Adrenal gland (tissue), 12 donors: ENCODE results near the gene PLA2G2A. TPM values are rescaled to one million over a fixed set of nuclear protein-coding genes. Genes with fewer than 3 reads are reported as not detected.
"Not testable (repeated sequence)": the region's sequence is repeated elsewhere in the genome, so short reads cannot be mapped to it uniquely, and the experiment has no call there.

Source experiments
- DNase-seq, 7 donors: peaks; one replicate each; pipeline ENCODE4 v3.0.0-alpha.2; 2019 to 2020
- H3K27ac ChIP-seq, 5 donors: fragments of 200-600 bp; sonication (generic) in 4 of 5; 1 replicate in 3 of 5; 2 replicates in 2 of 5; pipeline versions ENCODE4 v1.5.1 to v1.8.0; 2016 to 2020; ENCODE audit warnings: mild to moderate bottlenecking in 1 of 5
- H3K27me3 ChIP-seq: fragments of 200-600 bp; 2 replicates; pipeline ENCODE4 v1.8.0; 2021
- H3K36me3 ChIP-seq, 2 donors: fragments of 200-600 bp; replicated peaks in 1 of 2; 1 replicate in 1 of 2; 2 replicates in 1 of 2; pipeline versions ENCODE4 v1.5.1 to v1.8.0; 2018 to 2022
- H3K4me1 ChIP-seq, 2 donors: fragments of 200-600 bp; replicated peaks in 1 of 2; 1 replicate in 1 of 2; 2 replicates in 1 of 2; pipeline versions ENCODE4 v1.5.1 to v1.8.0; 2018 to 2021
- H3K4me3 ChIP-seq, 4 donors: fragments of 200-600 bp; sonication (generic) in 3 of 4; one replicate each; pipeline ENCODE4 v1.5.1; 2016 to 2018
- H3K9me3 ChIP-seq, 3 donors: fragments of 200-600 bp; sonication (generic) in 1 of 3; replicated peaks in 1 of 3; 1 replicate in 2 of 3; 2 replicates in 1 of 3; pipeline versions ENCODE4 v1.5.1 to v1.8.0; 2016 to 2021
- CTCF ChIP-seq, 6 experiments: fragments of 450-650 bp in 4 of 6; fragments of 200-600 bp in 2 of 6; sonication (generic) in 1 of 6; IDR thresholded peaks; 1 replicate in 5 of 6; 2 replicates in 1 of 6; pipeline versions ENCODE4 v1.5.1 to v1.8.0; 2016 to 2021; ENCODE audit warnings: antibody characterized with exemption in 6 of 6, mild to moderate bottlenecking in 2 of 6, moderate library complexity in 1 of 6
- POLR2A ChIP-seq, 2 donors: fragments of 450-650 bp; IDR thresholded peaks; one replicate each; pipeline ENCODE4 v1.6.1; 2017; ENCODE audit warnings: antibody characterized with exemption in 2 of 2, mild to moderate bottlenecking in 2 of 2, moderate library complexity in 1 of 2
- WGBS, 4 donors: extraction: QIAGEN DNeasy Blood & Tissue Kit in 2 of 4; methylation state at CpG; one replicate each; pipeline versions ENCODE4 v1.1.5 to v1.1.7; 2013 to 2017; 5-methylcytosine and 5-hydroxymethylcytosine counted together
- intact Hi-C, 2 donors: fragments of 100-400 bp; cut with DNase I; formaldehyde crosslinking; loops; one replicate each; pipeline versions ENCODE4 v1.14.1 to v1.15.0; 2022 to 2023
- polyA plus RNA-seq, 3 donors: library from polyadenylated mRNA; stranded (reverse); fragments of 200-250 nt in 2 of 3; fragments of 350-450 nt in 1 of 3; fragmentation: Illumina TruSeq in 1 of 3; extraction: RNeasy Lipid Tissue Mini Kit (QIAGEN cat#74804) in 1 of 3; gene quantifications; one replicate each; pipeline ENCODE4 v1.2.3, GENCODE V29; 2013 to 2014
- total RNA-seq, 9 donors: library from RNA; depleted of rRNA in 4 of 9; stranded (reverse); fragments of >200 nt in 4 of 9; fragments of 120-200 nt in 1 of 9; fragmentation: NEBNext Ultra II Directional in 1 of 9; extraction: Animal tissue kit (Norgen Biotek cat#: 25700) in 1 of 9; gene quantifications; one replicate each; pipeline versions ENCODE4 v1.1.0 to v1.2.4, GENCODE V29; 2013 to 2023
- donor health status: healthy with polysubstance abuse.
- donor health status: Bipolar disorder and iron deficiency.
- donor health status: DM: yes; HTN: yes; CAD: no.
- donor health status: DM: no; HTN: no; CAD: no.
- donor health status: DM: no; HTN: no; CAD: no.
- donor health status: DM: yes; HTN: yes; CAD: no.

The PLA2G2A gene
- total and polyA plus RNA-seq, 12 donors = 1.1 to 96.2 (median 5.1) TPM; not detected in 1

GRCh38 chr1:19932866-19933265, 46.6 kb downstream of the PLA2G2A start:
- Histone ChIP-seq H3K27ac (no peak overlapping the region), H3K36me3 (no peaks in the 10 kb centered on the region), H3K4me1 (no peaks in the 10 kb centered on the region), H3K27me3 (no peaks in the 10 kb centered on the region), H3K4me3 (no peak overlapping the region), H3K9me3 (no peaks in the 10 kb centered on the region)
- intact Hi-C loops = no loop called here
- no peak for DNase-seq
- 0 to 41% (median 0%) methylated on average over 1 of the region's 1 CpG for WGBS, 4 donors
- no peak for TF ChIP-seq POLR2A (IDR thresholded peaks at IDR 0.05)
- no peak for TF ChIP-seq CTCF (IDR thresholded peaks at IDR 0.05)

- intact Hi-C loops = not testable (repeated sequence)
Measured at GRCh38 chr1:19927130-19927421, 52.3 kb downstream of the PLA2G2A start.

GRCh38 chr1:19926296-19927129, 52.9 kb downstream of the PLA2G2A start:
- no peak for TF ChIP-seq CTCF (IDR thresholded peaks at IDR 0.05)
- TF ChIP-seq POLR2A (IDR thresholded peaks at IDR 0.05) = no peak
- H3K4me3 ChIP-seq = no peak overlapping the region
- no peaks in the 10 kb centered on the region for H3K36me3 ChIP-seq
- H3K27ac ChIP-seq = no peak overlapping the region
- H3K27me3 ChIP-seq = no peaks in the 10 kb centered on the region
- no peaks in the 10 kb centered on the region for H3K9me3 ChIP-seq
- intact Hi-C loops = no loop called here
- H3K4me1 ChIP-seq = no peaks in the 10 kb centered on the region
- 62 to 78% (median 65%) methylated on average over 8 of the region's 8 CpGs for WGBS, 4 donors
- no peak for DNase-seq

More at GRCh38 chr1:19927130-19927421, 52.3 kb downstream of the PLA2G2A start:
- not testable (repeated sequence) for H3K27ac ChIP-seq, DNase-seq, H3K9me3 ChIP-seq, H3K36me3 ChIP-seq, H3K4me1 ChIP-seq, H3K27me3 ChIP-seq, H3K4me3 ChIP-seq
- WGBS, 4 donors = 41 to 45% (median 43%) methylated on average over 3 of the region's 3 CpGs

Other genes with a start within 250 kb of the PLA2G2A start
- 10 to 100 TPM; 23.2 to 55.0 (median 38.1) TPM for gene TMCO4, start 179.7 kb downstream of the PLA2G2A start, total RNA-seq
- 10 to 100 TPM; 28.3 to 44.3 (median 42.6) TPM for gene TMCO4, start 179.7 kb downstream of the PLA2G2A start, polyA plus RNA-seq
- not detected for gene RNF186, start 164.3 kb downstream of the PLA2G2A start, total RNA-seq
- gene RNF186, start 164.3 kb downstream of the PLA2G2A start, polyA plus RNA-seq = not detected
- gene OTUD3, start 97.2 kb downstream of the PLA2G2A start, total RNA-seq = 10 to 100 TPM in 4 of 9 donors, 1 to 10 TPM in 5; 3.0 to 15.3 (median 8.2) TPM
- gene OTUD3, start 97.2 kb downstream of the PLA2G2A start, polyA plus RNA-seq = 1 to 10 TPM; 4.3 to 5.2 (median 4.4) TPM
- not detected for gene PLA2G2E, start 56.0 kb downstream of the PLA2G2A start, total RNA-seq
- gene PLA2G2E, start 56.0 kb downstream of the PLA2G2A start, polyA plus RNA-seq = not detected
- gene PLA2G5, start 90.6 kb upstream of the PLA2G2A start, total RNA-seq = 10 to 100 TPM in 1 of 9 donors, 1 to 10 TPM in 4, under 1 TPM in 4; 0.53 to 14.1 (median 1.3) TPM
- gene PLA2G5, start 90.6 kb upstream of the PLA2G2A start, polyA plus RNA-seq = 1 to 10 TPM; 1.1 to 5.4 (median 4.2) TPM
- gene PLA2G2D, start 139.9 kb upstream of the PLA2G2A start, total RNA-seq = not detected
- gene PLA2G2D, start 139.9 kb upstream of the PLA2G2A start, polyA plus RNA-seq = not detected
- gene PLA2G2F, start 159.7 kb upstream of the PLA2G2A start, total RNA-seq = not detected
- under 1 TPM in 1 of 3 donors, not detected in 2; 0.08 TPM for gene PLA2G2F, start 159.7 kb upstream of the PLA2G2A start, polyA plus RNA-seq
- gene UBXN10, start 206.5 kb upstream of the PLA2G2A start, total RNA-seq = 1 to 10 TPM in 8 of 9 donors, under 1 TPM in 1; 0.84 to 2.6 (median 1.8) TPM
- 1 to 10 TPM in 1 of 3 donors, under 1 TPM in 2; 0.64 to 1.7 (median 0.91) TPM for gene UBXN10, start 206.5 kb upstream of the PLA2G2A start, polyA plus RNA-seq
- under 1 TPM in 4 of 9 donors, not detected in 5; 0.11 to 0.39 (median 0.13) TPM for gene PLA2G2C, start 206.9 kb upstream of the PLA2G2A start, total RNA-seq
- gene PLA2G2C, start 206.9 kb upstream of the PLA2G2A start, polyA plus RNA-seq = under 1 TPM in 2 of 3 donors, not detected in 1; 0.07 to 0.08 TPM